SK-N-SH treated with all-trans-retinoic acid at 6 μM for 48 hours (cell line): Measurements from ENCODE around the gene KLK1.

Experiments
- ESRRG ChIP-seq: fragments of 250-450 bp; sonication (Bioruptor Pico); IDR thresholded peaks from 2 replicates; pipeline ENCODE4 v1.6.1; 2021; ENCODE audit warnings: mild to moderate bottlenecking
- GLIS3 ChIP-seq: fragments of 250-450 bp; sonication (Bioruptor Pico); IDR thresholded peaks from 2 replicates; pipeline ENCODE4 v1.5.0; 2020; ENCODE audit warnings: mild to moderate bottlenecking, moderate library complexity
- TF ChIP-seq, protein P1 (sequence below): fragments of 250-450 bp; sonication (Bioruptor Pico); IDR thresholded peaks from 2 replicates; pipeline ENCODE4 v1.8.0; 2021; ENCODE audit warnings: low read depth, mild to moderate bottlenecking, moderate library complexity, borderline replicate concordance
- TF ChIP-seq, protein P2 (sequence below): fragments of 250-450 bp; sonication (Bioruptor Pico); IDR thresholded peaks from 2 replicates; pipeline ENCODE4 v1.5.1; 2020; ENCODE audit warnings: low read depth, mild to moderate bottlenecking, moderate library complexity
- TF ChIP-seq, protein P3 (sequence below): fragments of 250-450 bp; sonication (Bioruptor Pico); IDR thresholded peaks from 2 replicates; pipeline ENCODE4 v1.5.1; 2021; ENCODE audit warnings: mild to moderate bottlenecking, moderate library complexity

DNA sequence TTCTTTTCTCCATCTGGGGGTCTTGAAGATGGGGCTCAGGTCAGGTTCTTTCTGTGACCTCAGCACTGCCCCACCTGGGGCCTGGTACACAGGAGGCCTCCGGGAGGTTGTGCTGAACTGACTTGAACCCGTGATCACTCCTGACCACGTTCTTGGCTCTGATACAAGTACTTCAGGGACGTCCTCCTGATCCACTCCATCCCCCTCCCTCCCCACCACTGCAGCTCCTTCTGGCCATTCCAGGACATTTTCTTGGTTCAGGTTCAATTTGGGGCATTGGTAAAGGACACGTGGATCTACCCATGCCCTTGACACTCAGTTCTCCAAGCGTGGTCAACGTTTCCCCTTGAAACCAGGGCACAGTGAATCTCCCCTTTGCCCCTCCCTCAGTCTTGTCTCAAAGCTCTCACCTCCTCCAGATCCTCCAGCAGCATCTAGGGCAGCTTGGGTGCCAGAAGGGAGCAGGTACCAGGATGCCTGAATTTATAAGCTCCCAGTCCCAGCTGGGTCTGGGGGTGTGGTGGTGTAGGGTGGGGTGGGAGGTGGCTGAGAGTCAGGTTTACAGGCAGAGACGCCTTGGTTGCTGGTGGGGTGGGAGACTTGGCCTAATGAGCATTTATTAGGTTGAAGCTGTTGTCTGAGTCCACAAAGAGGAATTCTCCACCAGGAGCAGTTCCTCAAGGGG is 9.7 kb upstream of the KLK1 start, which contains the start of gene KLK15:
- TF ChIP-seq, protein P1, sequence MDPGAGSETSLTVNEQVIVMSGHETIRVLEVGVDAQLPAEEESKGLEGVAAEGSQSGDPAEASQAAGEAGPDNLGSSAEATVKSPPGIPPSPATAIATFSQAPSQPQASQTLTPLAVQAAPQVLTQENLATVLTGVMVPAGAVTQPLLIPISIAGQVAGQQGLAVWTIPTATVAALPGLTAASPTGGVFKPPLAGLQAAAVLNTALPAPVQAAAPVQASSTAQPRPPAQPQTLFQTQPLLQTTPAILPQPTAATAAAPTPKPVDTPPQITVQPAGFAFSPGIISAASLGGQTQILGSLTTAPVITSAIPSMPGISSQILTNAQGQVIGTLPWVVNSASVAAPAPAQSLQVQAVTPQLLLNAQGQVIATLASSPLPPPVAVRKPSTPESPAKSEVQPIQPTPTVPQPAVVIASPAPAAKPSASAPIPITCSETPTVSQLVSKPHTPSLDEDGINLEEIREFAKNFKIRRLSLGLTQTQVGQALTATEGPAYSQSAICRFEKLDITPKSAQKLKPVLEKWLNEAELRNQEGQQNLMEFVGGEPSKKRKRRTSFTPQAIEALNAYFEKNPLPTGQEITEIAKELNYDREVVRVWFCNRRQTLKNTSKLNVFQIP: no peak
- TF ChIP-seq, protein P2, sequence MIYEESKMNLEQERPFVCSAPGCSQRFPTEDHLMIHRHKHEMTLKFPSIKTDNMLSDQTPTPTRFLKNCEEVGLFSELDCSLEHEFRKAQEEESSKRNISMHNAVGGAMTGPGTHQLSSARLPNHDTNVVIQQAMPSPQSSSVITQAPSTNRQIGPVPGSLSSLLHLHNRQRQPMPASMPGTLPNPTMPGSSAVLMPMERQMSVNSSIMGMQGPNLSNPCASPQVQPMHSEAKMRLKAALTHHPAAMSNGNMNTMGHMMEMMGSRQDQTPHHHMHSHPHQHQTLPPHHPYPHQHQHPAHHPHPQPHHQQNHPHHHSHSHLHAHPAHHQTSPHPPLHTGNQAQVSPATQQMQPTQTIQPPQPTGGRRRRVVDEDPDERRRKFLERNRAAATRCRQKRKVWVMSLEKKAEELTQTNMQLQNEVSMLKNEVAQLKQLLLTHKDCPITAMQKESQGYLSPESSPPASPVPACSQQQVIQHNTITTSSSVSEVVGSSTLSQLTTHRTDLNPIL: no peak
- no peak for TF ChIP-seq ESRRG (CRISPR knock-in tag)
- TF ChIP-seq, protein P3, sequence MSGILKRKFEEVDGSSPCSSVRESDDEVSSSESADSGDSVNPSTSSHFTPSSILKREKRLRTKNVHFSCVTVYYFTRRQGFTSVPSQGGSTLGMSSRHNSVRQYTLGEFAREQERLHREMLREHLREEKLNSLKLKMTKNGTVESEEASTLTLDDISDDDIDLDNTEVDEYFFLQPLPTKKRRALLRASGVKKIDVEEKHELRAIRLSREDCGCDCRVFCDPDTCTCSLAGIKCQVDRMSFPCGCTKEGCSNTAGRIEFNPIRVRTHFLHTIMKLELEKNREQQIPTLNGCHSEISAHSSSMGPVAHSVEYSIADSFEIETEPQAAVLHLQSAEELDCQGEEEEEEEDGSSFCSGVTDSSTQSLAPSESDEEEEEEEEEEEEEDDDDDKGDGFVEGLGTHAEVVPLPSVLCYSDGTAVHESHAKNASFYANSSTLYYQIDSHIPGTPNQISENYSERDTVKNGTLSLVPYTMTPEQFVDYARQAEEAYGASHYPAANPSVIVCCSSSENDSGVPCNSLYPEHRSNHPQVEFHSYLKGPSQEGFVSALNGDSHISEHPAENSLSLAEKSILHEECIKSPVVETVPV (CRISPR knock-in tag): no peak
- no peak for TF ChIP-seq GLIS3 (CRISPR knock-in tag)
